Brain microvascular endothelial cell (primary cell): ENCODE measurements around the gene SLC25A21.
"Not testable (repeated sequence)": the region's sequence is repeated elsewhere in the genome, so short reads cannot be mapped to it uniquely, and the experiment has no call there.

Experiments used
- DNase-seq: peaks from one replicate; pipeline ENCODE4 v3.0.0-alpha.2; 2020
- H3K27ac ChIP-seq: fragments of 250-450 bp; sonication (Bioruptor Pico); 2 replicates; pipeline ENCODE4 v1.5.1; 2020; ENCODE audit warnings: mild to moderate bottlenecking, moderate library complexity
- H3K27me3 ChIP-seq: fragments of 250-450 bp; sonication (Bioruptor Pico); replicated peaks from 2 replicates; pipeline ENCODE4 v1.5.1; 2020; ENCODE audit warnings: mild to moderate bottlenecking
- H3K36me3 ChIP-seq: fragments of 250-450 bp; sonication (Bioruptor Pico); replicated peaks from 2 replicates; pipeline ENCODE4 v1.5.1; 2020; ENCODE audit warnings: mild to moderate bottlenecking
- H3K4me3 ChIP-seq: 2 replicates; pipeline ENCODE4 v1.5.1; 2011; ENCODE audit warnings: low read depth, mild to moderate bottlenecking, control low read depth, low read length, moderate library complexity
- CTCF ChIP-seq: IDR thresholded peaks from 2 replicates; pipeline ENCODE4 v1.5.1; 2011; ENCODE audit warnings: low read depth, mild to moderate bottlenecking, moderate library complexity, low read length, control low read depth, inconsistent platforms; ENCODE audit errors: missing control alignments
- in situ Hi-C: cut with HindIII; loops from 2 replicates; pipeline ENCODE4 v1.10.0; 2017; ENCODE audit warnings: low sequenced_read_pairs, low pct_ligation_motif_present

Gene SLC25A21

GRCh38 chr14:36816481-36816880 lies 355.9 kb downstream of the SLC25A21 start:
- H3K27ac ChIP-seq: no peak overlapping the region
- no peak for TF ChIP-seq CTCF
- no peaks in the 10 kb centered on the region for H3K27me3 ChIP-seq
- no peak for DNase-seq
- in situ Hi-C loops: no loop called here
- no peak overlapping the region for H3K4me3 ChIP-seq
- no peaks in the 10 kb centered on the region for H3K36me3 ChIP-seq

GRCh38 chr14:36814783-36815182 lies 357.6 kb downstream of the SLC25A21 start:
- in situ Hi-C loops, DNase-seq, H3K27me3 ChIP-seq, H3K27ac ChIP-seq, H3K4me3 ChIP-seq, H3K36me3 ChIP-seq: not testable (repeated sequence)

- no peak for DNase-seq
- Histone ChIP-seq H3K36me3 (no peaks in the 10 kb centered on the region), H3K4me3 (no peak overlapping the region), H3K27ac (no peak overlapping the region), H3K27me3 (no peaks in the 10 kb centered on the region)
- in situ Hi-C loops: no loop called here
- no peak for TF ChIP-seq CTCF
These were observed 362.2 kb downstream of the SLC25A21 start for GRCh38 chr14:36810209-36810608.

GRCh38 chr14:36807727-36808126 lies 364.7 kb downstream of the SLC25A21 start:
- Histone ChIP-seq H3K27ac (no peak overlapping the region), H3K36me3 (no peaks in the 10 kb centered on the region), H3K27me3 (no peaks in the 10 kb centered on the region), H3K4me3 (no peak overlapping the region)
- no peak for DNase-seq
- no peak for TF ChIP-seq CTCF
- in situ Hi-C loops: no loop called here

- in situ Hi-C loops: no loop called here
- Histone ChIP-seq H3K27me3 (no peaks in the 10 kb centered on the region), H3K27ac (no peak overlapping the region), H3K36me3 (no peaks in the 10 kb centered on the region), H3K4me3 (no peak overlapping the region)
- no peak for TF ChIP-seq CTCF
- no peak for DNase-seq
These were observed 367.3 kb downstream of the SLC25A21 start for GRCh38 chr14:36805131-36805559.

GRCh38 chr14:36797634-36798033 lies 374.8 kb downstream of the SLC25A21 start:
- Histone ChIP-seq H3K4me3 (no peak overlapping the region), H3K36me3 (no peaks in the 10 kb centered on the region), H3K27ac (no peak overlapping the region), H3K27me3 (peaks cover 4% of the 10 kb centered on the region)
- no peak for TF ChIP-seq CTCF
- no peak for DNase-seq
- in situ Hi-C loops: no loop called here
